GM15510 (cell line): ENCODE results near the gene CCN2.

Source experiments
- POLR2A ChIP-seq: IDR thresholded peaks from 3 replicates; pipeline ENCODE4 v1.6.1; 2011; ENCODE audit warnings: borderline replicate concordance; ENCODE audit not compliant: insufficient read length; ENCODE audit errors: extremely low read depth

Gene CCN2

GRCh38 chr6:131972741-131973140 lies 21.6 kb upstream of the CCN2 start:
- no peak for TF ChIP-seq POLR2A

GRCh38 chr6:131970076-131970859 lies 19.1 kb upstream of the CCN2 start:
- TF ChIP-seq POLR2A, result no peak

GRCh38 chr6:131968656-131969055 lies 17.5 kb upstream of the CCN2 start:
- no peak for TF ChIP-seq POLR2A

GRCh38 chr6:131967948-131968347 lies 16.8 kb upstream of the CCN2 start:
- TF ChIP-seq POLR2A, result no peak

- TF ChIP-seq POLR2A, result no peak
Measured at GRCh38 chr6:131966443-131966842, 15.3 kb upstream of the CCN2 start.

- no peak for TF ChIP-seq POLR2A
Measured at GRCh38 chr6:131963063-131963462, 11.9 kb upstream of the CCN2 start.

- no peak for TF ChIP-seq POLR2A
Measured at GRCh38 chr6:131960371-131961133, 9.4 kb upstream of the CCN2 start.

- TF ChIP-seq POLR2A, result no peak
Measured at GRCh38 chr6:131958542-131959470, 7.6 kb upstream of the CCN2 start.

- no peak for TF ChIP-seq POLR2A
Measured at GRCh38 chr6:131958095-131958494, 6.9 kb upstream of the CCN2 start.

GRCh38 chr6:131955876-131956275 lies 4.7 kb upstream of the CCN2 start:
- TF ChIP-seq POLR2A, result no peak

GRCh38 chr6:131955192-131955591 lies 4.0 kb upstream of the CCN2 start:
- no peak for TF ChIP-seq POLR2A

- no peak for TF ChIP-seq POLR2A
Measured at GRCh38 chr6:131954775-131955107, 3.6 kb upstream of the CCN2 start.

- TF ChIP-seq POLR2A, result no peak
Measured at GRCh38 chr6:131954059-131954774, 3.0 kb upstream of the CCN2 start.

GRCh38 chr6:131952886-131953509 lies 1.8 kb upstream of the CCN2 start:
- no peak for TF ChIP-seq POLR2A
